ENCODE measurements around the gene CDK2AP2.

DNA sequence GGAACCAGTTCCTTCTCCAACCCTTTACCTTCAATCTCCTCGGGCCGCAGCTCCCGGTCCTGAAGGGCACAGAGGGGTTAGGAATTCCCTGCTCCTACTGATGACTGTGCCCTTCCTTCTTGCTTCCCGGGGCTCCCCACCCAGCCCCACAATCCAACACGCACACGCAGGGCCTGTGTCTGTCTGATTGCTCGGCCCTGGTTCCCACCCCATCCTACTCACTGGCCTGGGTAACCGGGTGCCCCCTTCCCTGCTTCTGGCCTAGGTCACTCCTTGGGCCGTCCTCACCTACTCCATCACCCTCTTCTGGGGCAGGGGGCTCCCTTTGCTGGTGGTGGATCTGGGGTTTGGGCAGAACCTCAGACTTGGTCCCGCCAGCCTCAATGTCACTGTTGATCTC is 14.0 kb upstream of the CDK2AP2 start:
- TF ChIP-seq GATA2 (IDR thresholded peaks at IDR 0.05; ENCODE audit: low read depth, low read length) (no peak), GATA3 (IDR thresholded peaks at IDR 0.05; ENCODE audit: low read depth, low read length) (no peak)
